Endothelial cell of umbilical vein (primary cell): ENCODE results near the gene CLPTM1L. TPM values are rescaled to one million over a fixed set of nuclear protein-coding genes. Genes with fewer than 3 reads are reported as not detected.

Experiments
- BruUV-seq: library from RNA; stranded (reverse); fragments of 400-500 nt; replicated peaks from 2 replicates; lab custom pipeline; 2021; lab: Mats Ljungman, UMichigan
- CTCF ChIA-PET: fragments of 300-600, 350-600 bp; sonication (Branson Sonifier 250); formaldehyde crosslinking; loops from one replicate; lab custom pipeline; 2021; ENCODE audit warnings: antibody characterized with exemption, inconsistent platforms; lab: Charles Lee
- POLR2A ChIA-PET: fragments of 300-600, 350-600 bp; sonication (Branson Sonifier 250); formaldehyde crosslinking; loops from one replicate; lab custom pipeline; 2021; ENCODE audit warnings: antibody characterized with exemption, inconsistent platforms; lab: Charles Lee
- DNase-seq: peaks from one replicate; pipeline ENCODE4 v3.0.0-alpha.2; 2011; ENCODE audit warnings: low read depth, low spot score
- FAIRE-seq: peaks from 2 replicates; lab custom pipeline; 2011; peaks lifted over from hg19 to GRCh38; lab: Jason Lieb, UNC
- H2AFZ ChIP-seq: 2 replicates; pipeline ENCODE4 v1.6.0; 2012; ENCODE audit warnings: low read depth, low read length, control low read depth, inconsistent platforms
- H3K27ac ChIP-seq: 2 replicates; pipeline ENCODE4 v1.5.1; 2011; ENCODE audit warnings: low read depth, mild to moderate bottlenecking, control low read depth, low read length, moderate library complexity; ENCODE audit not compliant: insufficient read depth
- H3K27me3 ChIP-seq, 2 experiments: 2 replicates each; pipeline versions ENCODE4 v1.6.0 to v1.6.1; 2011; ENCODE audit warnings: low read length in 2 of 2, mixed read lengths in 1 of 2; ENCODE audit not compliant: control insufficient read depth in 2 of 2, insufficient read depth in 2 of 2
- H3K36me3 ChIP-seq, 2 experiments: 2 replicates in 1 of 2; 3 replicates in 1 of 2; pipeline ENCODE4 v1.5.1; 2011; ENCODE audit warnings: low read length in 2 of 2, mild to moderate bottlenecking in 1 of 2, moderate library complexity in 1 of 2; ENCODE audit not compliant: control insufficient read depth in 2 of 2, insufficient read depth in 2 of 2; ENCODE audit errors: extremely low read depth in 1 of 2
- H3K4me1 ChIP-seq: 3 replicates; pipeline ENCODE4 v1.5.1; 2011; ENCODE audit warnings: mild to moderate bottlenecking, low read length; ENCODE audit not compliant: control insufficient read depth, insufficient read depth; ENCODE audit errors: extremely low read depth
- H3K4me2 ChIP-seq: 2 replicates; pipeline ENCODE4 v1.6.1; 2011; ENCODE audit warnings: low read length, control low read depth, mixed read lengths; ENCODE audit not compliant: insufficient read depth
- H3K4me3 ChIP-seq, 3 experiments: fragments of 200-600 bp in 1 of 3; sonication (generic), shearing (Covaris generic) in 1 of 3; replicated peaks in 1 of 3; 2 replicates each; pipeline ENCODE4 v1.5.1; 2011 to 2016; ENCODE audit warnings: control low read depth in 3 of 3, low read length in 3 of 3, mild to moderate bottlenecking in 2 of 3, inconsistent platforms in 1 of 3, low read depth in 1 of 3, moderate library complexity in 1 of 3; ENCODE audit not compliant: insufficient read depth in 1 of 3
- H3K79me2 ChIP-seq: 2 replicates; pipeline ENCODE4 v1.6.0; 2012; ENCODE audit warnings: low read length, inconsistent platforms; ENCODE audit not compliant: control insufficient read depth, insufficient read depth
- H3K9ac ChIP-seq: replicated peaks from 2 replicates; pipeline ENCODE3; 2011; ENCODE audit warnings: low read length, control low read depth; ENCODE audit not compliant: insufficient read depth; ENCODE audit errors: extremely low read depth
- H3K9me1 ChIP-seq: replicated peaks from 3 replicates; pipeline ENCODE4 v1.6.0; 2011; ENCODE audit warnings: mild to moderate bottlenecking, low read length; ENCODE audit not compliant: control insufficient read depth, insufficient read depth; ENCODE audit errors: extremely low read depth
- H3K9me3 ChIP-seq: replicated peaks from 2 replicates; pipeline ENCODE4 v1.5.1; 2012; ENCODE audit warnings: low read length, inconsistent platforms; ENCODE audit not compliant: control insufficient read depth, insufficient read depth
- H4K20me1 ChIP-seq: replicated peaks from 2 replicates; pipeline ENCODE3; 2011; ENCODE audit warnings: mild to moderate bottlenecking, low read length; ENCODE audit not compliant: control insufficient read depth, insufficient read depth; ENCODE audit errors: extremely low read depth
- CTCF ChIP-seq, 2 donors: IDR thresholded peaks; 1 replicate in 1 of 2; 2 replicates in 1 of 2; pipeline ENCODE4 v1.5.1; 2011; ENCODE audit warnings: low read length in 2 of 2, mild to moderate bottlenecking in 2 of 2, moderate library complexity in 2 of 2, control low read depth in 1 of 2, inconsistent platforms in 1 of 2, low read depth in 1 of 2; ENCODE audit not compliant: insufficient read depth in 1 of 2; ENCODE audit errors: extremely low read depth in 1 of 2
- EZH2 ChIP-seq: IDR thresholded peaks from 2 replicates; pipeline ENCODE4 v1.6.1; 2012; ENCODE audit warnings: borderline replicate concordance, low read depth, mild to moderate bottlenecking, moderate library complexity, low read length, inconsistent platforms; ENCODE audit not compliant: severe bottlenecking
- FOS ChIP-seq: IDR thresholded peaks from 2 replicates; pipeline ENCODE4 v1.6.1; 2011; ENCODE audit warnings: mild to moderate bottlenecking, low read length, moderate library complexity, borderline replicate concordance; ENCODE audit not compliant: insufficient read depth
- GATA2 ChIP-seq: IDR thresholded peaks from 2 replicates; pipeline ENCODE4 v1.7.0; 2011; ENCODE audit warnings: low read depth, mild to moderate bottlenecking, moderate library complexity, mixed read lengths, low read length; ENCODE audit not compliant: insufficient read length, insufficient read depth
- JUN ChIP-seq: IDR thresholded peaks from 2 replicates; pipeline ENCODE4 v1.6.1; 2011; ENCODE audit warnings: borderline replicate concordance, low read depth; ENCODE audit not compliant: insufficient read length, insufficient read depth
- MAX ChIP-seq: IDR thresholded peaks from 2 replicates; pipeline ENCODE4 v1.6.1; 2011; ENCODE audit not compliant: insufficient read depth, insufficient read length
- MYC ChIP-seq: IDR thresholded peaks from one replicate; pipeline ENCODE4 v1.6.1; 2011; ENCODE audit warnings: mild to moderate bottlenecking, low read depth, low read length
- POLR2A ChIP-seq: IDR thresholded peaks from 2 replicates; pipeline ENCODE4 v1.6.1; 2012; ENCODE audit warnings: low read depth, mild to moderate bottlenecking, control low read depth, low read length
- POLR2AphosphoS5 ChIP-seq: IDR thresholded peaks from 2 replicates; pipeline ENCODE4 v1.6.1; 2012; ENCODE audit warnings: low read depth, mild to moderate bottlenecking, control low read depth, low read length, moderate library complexity; ENCODE audit not compliant: insufficient read depth
- dilution Hi-C: fragments of 300-500 bp; cut with MboI; formaldehyde crosslinking; loops from one replicate; pipeline ENCODE4 v1.15.0; 2019; ENCODE audit warnings: low sequenced_read_pairs; ENCODE audit not compliant: extremely low pct_ligation_motif_present
- intact Hi-C: fragments of 100-400 bp; cut with micrococcal nuclease; formaldehyde crosslinking; loops from one replicate; pipeline ENCODE4 v1.10.0; 2022
- polyA plus RNA-seq, 4 experiments: library from polyadenylated mRNA; depleted of rRNA in 3 of 4; stranded (reverse) in 3 of 4; unstranded in 1 of 4; fragments of >200 nt; gene quantifications; 2 replicates each; pipeline versions ENCODE4 v1.2.1 to v1.2.3, GENCODE V29; 2011 to 2012; ENCODE audit warnings: missing spikeins in 1 of 4
- total RNA-seq: library from RNA; stranded (reverse); gene quantifications from 2 replicates; pipeline ENCODE4 v1.2.3, GENCODE V29; 2021

CLPTM1L gene
- total and polyA plus RNA-seq, 2 donors (not counting 3 experiments of a cell fraction or from before 2014, with no cell fraction given) = 116 to 191 TPM

- Histone ChIP-seq H4K20me1 (no peaks in the 10 kb centered on the region), H3K4me1 (no peaks in the 10 kb centered on the region), H3K9me1 (no peaks in the 10 kb centered on the region), H3K27me3 (no peaks in the 10 kb centered on the region), H2AFZ (no peak overlapping the region), H3K79me2 (no peaks in the 10 kb centered on the region), H3K9me3 (no peaks in the 10 kb centered on the region), H3K4me2 (no peak overlapping the region), H3K9ac (no peak overlapping the region), H3K36me3 (peaks cover 0 to 64% of the 10 kb centered on the region in 2 experiments), H3K27ac (no peak overlapping the region), H3K4me3 (no peak overlapping the region)
- CTCF ChIA-PET = no interaction called here
- FAIRE-seq = no peak
- intact Hi-C loops = no loop called here
- no peak for TF ChIP-seq CTCF (IDR thresholded peaks at IDR 0.05; ENCODE audit: extremely low read depth in 1 of 2, insufficient read depth in 1 of 2, low read depth in 1 of 2, low read length in 2 of 2)
- TF ChIP-seq FOS = no peak
- no peak for TF ChIP-seq JUN
- no peak for TF ChIP-seq EZH2
- TF ChIP-seq POLR2AphosphoS5 = no peak
- no peak for TF ChIP-seq MYC
- TF ChIP-seq GATA2 = no peak
- TF ChIP-seq POLR2A = no peak
- no peak for TF ChIP-seq MAX
- DNase-seq = no peak
- POLR2A ChIA-PET = no interaction called here
- dilution Hi-C loops = no loop called here
- no TSS peak for BruUV-seq
These were observed 9.9 kb downstream of the CLPTM1L start for GRCh38 chr5:1334831-1335539.
